ENCODE data around the gene PLAC8L1. TPM values are rescaled to one million over a fixed set of nuclear protein-coding genes. Genes with fewer than 3 reads are reported as not detected.
A peak's percentile ranks its signal among the peaks of the same experiment; 100 is the strongest.

The PLAC8L1 gene
- total RNA-seq, 1 experiment from 2014 or later = not detected

GRCh38 chr5:146047396-146047795 is 58.0 kb downstream of the PLAC8L1 start:
- Histone ChIP-seq H3K27me3 (ENCODE audit: insufficient read depth, low read depth) (no peaks in the 10 kb centered on the region), H2AFZ (no peak overlapping the region), H3K4me3 (no peak overlapping the region), H4K20me1 (ENCODE audit: insufficient read depth) (no peaks in the 10 kb centered on the region), H3F3A (ENCODE audit: insufficient read depth, low read depth) (peaks cover 6% of the 10 kb centered on the region; the same call in 1 of the 2 replicates), H3K4me1 (replicated peaks; ENCODE audit: insufficient read depth) (peaks cover 10% of the 10 kb centered on the region), H3K4me2 (no peak overlapping the region), H3K9me3 (ENCODE audit: insufficient read depth, low read depth) (0 out of 2 replicates have a peak, but pooled peaks cover 4% of the 10 kb centered on the region), H3K9me2 (ENCODE audit: insufficient read depth) (no peaks in the 10 kb centered on the region), H3K36me3 (ENCODE audit: low read depth) (no peaks in the 10 kb centered on the region), H3K27ac (no peak overlapping the region), H3K79me2 (ENCODE audit: low read depth) (no peaks in the 10 kb centered on the region)
- DNase-seq = peak in 1 of 2 experiments; percentile 68
- ChIA-PET CTCF (interaction anchor here (0.6 to 1.2 kb wide), 3 partner anchors 323 to 1844 kb away, joined by 4 to 7 read pairs (median 7); no protein-coding TSS in a partner anchor), POLR2A (ENCODE audit: unreplicated experiment) (interaction anchor here (0.5 to 1.1 kb wide), 2 partner anchors 65 to 122 kb away, joined by 3 read pairs; no protein-coding TSS in a partner anchor)
- intact Hi-C loops (cut with micrococcal nuclease; ENCODE audit: unreplicated experiment) = loop anchor here (5.0 kb wide), 1 partner anchor 515 kb away; no protein-coding TSS in a partner anchor
- TF ChIP-seq CTCF (conservative IDR thresholded peaks at IDR 0.05) = no peak
- no peak for TF ChIP-seq EZH2 (IDR thresholded peaks at IDR 0.05; ENCODE audit: low read depth)
- no TSS peak for BruUV-seq (replicated peaks)

- H2AFZ ChIP-seq = no peak overlapping the region
- peaks cover 15% of the 10 kb centered on the region; the same call in 1 of the 2 replicates for H3F3A ChIP-seq (ENCODE audit: insufficient read depth, low read depth)
- CTCF ChIA-PET = interaction anchor here (0.6 to 1.0 kb wide), 2 partner anchors 104 to 601 kb away, joined by 3 read pairs; no protein-coding TSS in a partner anchor
- H3K79me2 ChIP-seq (ENCODE audit: low read depth) = no peaks in the 10 kb centered on the region
- H3K36me3 ChIP-seq (ENCODE audit: low read depth) = no peaks in the 10 kb centered on the region
- H3K4me1 ChIP-seq (replicated peaks; ENCODE audit: insufficient read depth) = peaks cover 19% of the 10 kb centered on the region
- no TSS peak for BruUV-seq (replicated peaks)
- no peak overlapping the region for H3K27ac ChIP-seq
- H3K9me2 ChIP-seq (ENCODE audit: insufficient read depth) = no peaks in the 10 kb centered on the region
- no peak for DNase-seq
- POLR2A ChIA-PET (ENCODE audit: unreplicated experiment) = no interaction called here
- H3K4me2 ChIP-seq = no peak overlapping the region
- no peak overlapping the region for H3K4me3 ChIP-seq
- TF ChIP-seq EZH2 (IDR thresholded peaks at IDR 0.05; ENCODE audit: low read depth) = no peak
- TF ChIP-seq CTCF (conservative IDR thresholded peaks at IDR 0.05) = no peak
- intact Hi-C loops (cut with micrococcal nuclease; ENCODE audit: unreplicated experiment) = loop anchor here (2.0 kb wide), 3 partner anchors 61 to 347 kb away; partner anchors contain the start of gene PRELID2
- H3K9me3 ChIP-seq (ENCODE audit: insufficient read depth, low read depth) = 0 out of 2 replicates have a peak, but pooled peaks cover 4% of the 10 kb centered on the region
- no peaks in the 10 kb centered on the region for H3K27me3 ChIP-seq (ENCODE audit: insufficient read depth, low read depth)
- no peaks in the 10 kb centered on the region for H4K20me1 ChIP-seq (ENCODE audit: insufficient read depth)
These were observed 61.7 kb downstream of the PLAC8L1 start for GRCh38 chr5:146043722-146044121.

GRCh38 chr5:146042628-146043279 is 62.6 kb downstream of the PLAC8L1 start:
- Histone ChIP-seq H4K20me1 (ENCODE audit: insufficient read depth) (no peaks in the 10 kb centered on the region), H3K79me2 (ENCODE audit: low read depth) (no peaks in the 10 kb centered on the region), H3K4me2 (peak overlapping the region; percentile 13; the same call in 1 of the 2 replicates), H3K27ac (peak overlapping the region; percentile 48), H3K27me3 (ENCODE audit: insufficient read depth, low read depth) (no peaks in the 10 kb centered on the region), H3K36me3 (ENCODE audit: low read depth) (no peaks in the 10 kb centered on the region), H3K4me1 (replicated peaks; ENCODE audit: insufficient read depth) (peaks cover 19% of the 10 kb centered on the region), H3K4me3 (no peak overlapping the region), H3K9me2 (ENCODE audit: insufficient read depth) (no peaks in the 10 kb centered on the region), H2AFZ (no peak overlapping the region), H3K9me3 (ENCODE audit: insufficient read depth, low read depth) (0 out of 2 replicates have a peak, but pooled peaks cover 4% of the 10 kb centered on the region), H3F3A (ENCODE audit: insufficient read depth, low read depth) (peaks cover 15% of the 10 kb centered on the region; the same call in 1 of the 2 replicates)
- no peak for TF ChIP-seq EZH2 (IDR thresholded peaks at IDR 0.05; ENCODE audit: low read depth)
- no peak for TF ChIP-seq CTCF (conservative IDR thresholded peaks at IDR 0.05)
- intact Hi-C loops (cut with micrococcal nuclease; ENCODE audit: unreplicated experiment) = loop anchor here (1.0 to 2.0 kb wide), 4 partner anchors 14 to 208 kb away; partner anchors contain the start of gene PRELID2
- CTCF ChIA-PET = interaction anchor here (0.6 to 1.0 kb wide), 2 partner anchors 103 to 197 kb away, joined by 3 to 11 read pairs; no protein-coding TSS in a partner anchor
- no TSS peak for BruUV-seq (replicated peaks)
- POLR2A ChIA-PET (ENCODE audit: unreplicated experiment) = no interaction called here
- DNase-seq = peak; percentile 66 to 83
